ENCODE measurements around the gene OPRD1. TPM values are rescaled to one million over a fixed set of nuclear protein-coding genes. Genes with fewer than 3 reads are reported as not detected.

The OPRD1 gene
- total RNA-seq, 1 donor from 2014 or later = 1.2 TPM

DNA sequence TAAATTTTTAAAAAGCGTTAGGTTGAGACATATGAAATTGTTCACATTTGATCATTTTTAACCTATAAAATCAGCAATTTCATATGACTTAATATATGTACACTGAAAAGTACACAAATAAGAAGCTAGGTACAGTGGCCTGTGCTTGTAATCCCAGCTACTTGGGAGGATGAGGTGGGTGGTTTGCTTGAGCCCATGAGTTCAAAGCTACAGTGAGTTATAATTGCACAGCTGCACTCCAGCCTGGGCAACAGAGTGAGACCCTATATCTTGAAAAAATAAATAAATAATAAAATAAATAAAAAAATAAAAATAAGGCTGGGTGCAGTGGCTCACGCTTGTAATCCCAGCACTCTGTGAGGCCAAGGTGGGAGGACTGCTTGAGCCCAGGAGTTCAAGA is 97.2 kb downstream of the OPRD1 start:
- peaks cover 9% of the 10 kb centered on the region for H3K27me3 Mint-ChIP-seq (ENCODE audit: unreplicated experiment)

DNA sequence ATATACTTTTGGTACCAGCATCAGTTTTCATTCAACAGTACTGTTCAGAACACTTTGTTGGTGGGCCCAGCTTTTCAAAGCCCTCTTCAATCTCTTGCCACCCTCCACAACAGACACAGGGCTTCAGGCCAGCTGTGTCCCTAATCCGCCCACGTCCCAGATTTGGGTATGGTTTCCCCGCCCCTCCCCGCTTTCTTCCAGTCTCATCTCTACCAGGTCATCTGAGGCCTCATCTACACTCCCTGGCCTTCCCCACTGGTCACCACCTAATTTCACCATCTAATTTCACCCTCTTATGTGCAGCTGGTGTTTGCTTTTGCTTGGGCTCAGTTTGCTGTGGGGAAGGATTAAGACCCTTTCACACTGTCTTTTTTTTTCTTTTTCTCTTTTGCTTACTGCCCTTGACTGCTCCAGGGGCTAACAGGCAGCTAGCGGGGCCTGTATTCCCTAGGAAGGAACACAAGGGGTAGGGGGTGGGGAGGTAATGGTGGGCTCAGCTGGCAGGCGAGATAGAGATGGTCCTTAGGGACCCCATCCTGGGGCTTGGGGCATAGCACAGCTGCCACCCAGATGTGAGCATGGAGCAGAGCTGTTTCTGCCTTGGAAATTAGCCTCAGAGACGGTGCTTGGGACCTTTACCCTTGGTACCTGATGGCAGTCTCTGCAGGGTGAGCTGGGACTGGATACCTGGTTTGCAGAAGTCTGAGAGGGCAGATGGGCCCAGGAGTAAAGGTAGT is 98.6 kb downstream of the OPRD1 start:
- TF ChIP-seq CTCF (IDR thresholded peaks at IDR 0.05; ENCODE audit: partially characterized antibody, unreplicated experiment) = no peak
- Mint-ChIP-seq H3K36me3 (ENCODE audit: unreplicated experiment) (no peaks in the 10 kb centered on the region), H3K4me3 (ENCODE audit: unreplicated experiment) (peak overlapping the region; percentile 68), H3K27me3 (ENCODE audit: unreplicated experiment) (peaks cover 13% of the 10 kb centered on the region), H3K27ac (ENCODE audit: unreplicated experiment) (peak overlapping the region; percentile 93), H3K4me1 (ENCODE audit: low read depth, unreplicated experiment) (peaks cover 27% of the 10 kb centered on the region), H3K9me3 (ENCODE audit: unreplicated experiment) (peaks cover 16% of the 10 kb centered on the region)
- DNase-seq = peak; percentile 82

More for the DNA sequence above, 97.2 kb downstream of the OPRD1 start:
- DNase-seq = no peak
- peaks cover 27% of the 10 kb centered on the region for H3K4me1 Mint-ChIP-seq (ENCODE audit: low read depth, unreplicated experiment)
- TF ChIP-seq CTCF (IDR thresholded peaks at IDR 0.05; ENCODE audit: partially characterized antibody, unreplicated experiment) = no peak
- H3K27ac Mint-ChIP-seq (ENCODE audit: unreplicated experiment) = no peak overlapping the region
- no peak overlapping the region for H3K4me3 Mint-ChIP-seq (ENCODE audit: unreplicated experiment)
- peaks cover 11% of the 10 kb centered on the region for H3K9me3 Mint-ChIP-seq (ENCODE audit: unreplicated experiment)
- no peaks in the 10 kb centered on the region for H3K36me3 Mint-ChIP-seq (ENCODE audit: unreplicated experiment)

- peaks cover 17% of the 10 kb centered on the region for H3K27me3 Mint-ChIP-seq (ENCODE audit: unreplicated experiment)
- peaks cover 19% of the 10 kb centered on the region for H3K9me3 Mint-ChIP-seq (ENCODE audit: unreplicated experiment)
- no peak for TF ChIP-seq CTCF (IDR thresholded peaks at IDR 0.05; ENCODE audit: partially characterized antibody, unreplicated experiment)
- peak overlapping the region; percentile 62 for H3K27ac Mint-ChIP-seq (ENCODE audit: unreplicated experiment)
- H3K36me3 Mint-ChIP-seq (ENCODE audit: unreplicated experiment) = no peaks in the 10 kb centered on the region
- DNase-seq = no peak
- peak overlapping the region; percentile 70 for H3K4me3 Mint-ChIP-seq (ENCODE audit: unreplicated experiment)
- H3K4me1 Mint-ChIP-seq (ENCODE audit: low read depth, unreplicated experiment) = peaks cover 35% of the 10 kb centered on the region
Measured at GRCh38 chr1:28913786-28914227, 101.8 kb downstream of the OPRD1 start.

DNA sequence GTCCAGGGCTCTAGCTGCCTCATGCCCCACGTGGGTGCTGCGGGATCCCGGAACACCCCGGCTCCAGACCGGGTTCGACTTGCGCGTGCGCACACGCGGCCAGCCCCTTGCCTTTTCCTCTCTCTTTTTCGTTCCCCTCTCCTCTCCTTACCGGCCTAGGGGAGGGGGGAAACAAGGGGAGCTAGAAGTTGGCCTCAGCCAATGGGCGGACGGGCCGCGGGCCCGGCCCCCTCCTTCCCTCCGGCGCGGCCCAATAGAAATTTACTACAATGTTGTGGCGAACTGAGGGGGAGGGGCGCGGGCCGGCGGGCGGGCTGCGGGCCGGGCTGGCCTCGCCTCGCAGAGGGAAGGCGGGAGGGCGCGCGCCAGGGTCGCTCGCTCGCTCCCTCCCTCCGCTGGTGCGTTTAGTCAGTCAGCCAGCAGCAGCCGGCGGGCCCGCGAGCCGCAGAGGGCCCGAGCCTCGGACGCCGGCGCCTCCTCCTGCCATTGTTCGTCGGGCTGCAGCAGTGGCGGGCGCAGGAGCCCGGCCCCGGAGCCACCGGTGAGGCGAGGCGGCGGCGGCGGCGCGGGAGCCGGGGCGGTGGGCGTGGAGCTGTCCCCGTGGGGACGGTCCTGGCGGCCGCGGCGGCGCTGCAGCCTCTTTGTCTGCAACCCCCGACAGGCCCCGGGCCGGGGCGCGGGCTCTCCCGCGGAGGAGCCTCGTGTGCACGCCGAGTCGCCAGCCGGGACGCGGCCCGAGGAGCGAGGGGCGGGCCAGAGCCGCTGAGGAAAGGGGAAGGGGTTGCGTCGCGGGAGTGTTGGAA is 102.5 kb downstream of the OPRD1 start, which contains the start of gene EPB41:
Gene EPB41 (plus strand): TSS at position 342 of the 803 bp plus-strand sequence. CDS start 72,869 bp downstream, outside the sequence.
- peak; percentile 98 for DNase-seq
- Mint-ChIP-seq H3K27ac (ENCODE audit: unreplicated experiment) (peak within 1 kb of the TSS; percentile 100), H3K36me3 (ENCODE audit: unreplicated experiment) (no peaks in the 10 kb centered on the region), H3K4me1 (ENCODE audit: low read depth, unreplicated experiment) (peaks cover 38% of the 10 kb centered on the region), H3K4me3 (ENCODE audit: unreplicated experiment) (peak within 1 kb of the TSS; percentile 97), H3K9me3 (ENCODE audit: unreplicated experiment) (peaks cover 19% of the 10 kb centered on the region), H3K27me3 (ENCODE audit: unreplicated experiment) (peaks cover 17% of the 10 kb centered on the region)
- peak; percentile 5 for TF ChIP-seq CTCF (IDR thresholded peaks at IDR 0.05; ENCODE audit: partially characterized antibody, unreplicated experiment)
